HepG2 (cell line): ENCODE measurements around the gene ICAM3. TPM values are rescaled to one million over a fixed set of nuclear protein-coding genes. Genes with fewer than 3 reads are reported as not detected.

Experiments
- DRAP1 ChIP-seq: IDR thresholded peaks from 2 replicates; pipeline ENCODE4 v1.6.1; 2016; ENCODE audit warnings: missing genetic modification reagents, missing compliant biosample characterization
- FOXJ3 ChIP-seq: sonication (generic); formaldehyde crosslinking; IDR thresholded peaks from 2 replicates; pipeline ENCODE4 v1.4.0; 2020; ENCODE audit warnings: missing genetic modification reagents, mild to moderate bottlenecking, borderline replicate concordance
- GABPA ChIP-seq, 2 experiments: IDR thresholded peaks; 2 replicates each; pipeline ENCODE4 v1.6.1; 2011 to 2016; ENCODE audit warnings: low read depth in 2 of 2, low read length in 1 of 2, missing biosample characterization in 1 of 2, missing genetic modification characterization in 1 of 2
- NFYB ChIP-seq: sonication (generic); formaldehyde crosslinking; IDR thresholded peaks from 2 replicates; pipeline ENCODE4 v1.4.0; 2020; ENCODE audit warnings: missing genetic modification reagents
- PHF8 ChIP-seq: sonication (generic); formaldehyde crosslinking; IDR thresholded peaks from 2 replicates; pipeline ENCODE4 v1.5.0; 2020; ENCODE audit warnings: missing genetic modification reagents
- RCOR2 ChIP-seq: IDR thresholded peaks from 2 replicates; pipeline ENCODE4 v1.6.1; 2016; ENCODE audit warnings: missing biosample characterization, missing genetic modification reagents
- SRF ChIP-seq: IDR thresholded peaks from 2 replicates; pipeline ENCODE4 v1.6.1; 2011; ENCODE audit warnings: mild to moderate bottlenecking, low read depth, low read length, moderate library complexity
- TRIM24 ChIP-seq: sonication (generic); formaldehyde crosslinking; IDR thresholded peaks from 2 replicates; pipeline ENCODE4 v1.8.0; 2022; ENCODE audit warnings: mild to moderate bottlenecking, missing genetic modification reagents
- ZBTB3 ChIP-seq: sonication (generic); formaldehyde crosslinking; IDR thresholded peaks from 2 replicates; pipeline ENCODE4 v1.4.0; 2020; ENCODE audit warnings: low read depth, mild to moderate bottlenecking, moderate library complexity, missing genetic modification reagents, borderline replicate concordance
- ZNF232 ChIP-seq: sonication (generic); formaldehyde crosslinking; IDR thresholded peaks from 2 replicates; pipeline ENCODE4 v1.4.0; 2020; ENCODE audit warnings: missing genetic modification reagents, borderline replicate concordance
- ZNF597 ChIP-seq: sonication (generic); formaldehyde crosslinking; IDR thresholded peaks from 2 replicates; pipeline ENCODE4 v1.5.0; 2020; ENCODE audit warnings: missing genetic modification reagents
- ZNF737 ChIP-seq: sonication (generic); formaldehyde crosslinking; IDR thresholded peaks from 2 replicates; pipeline ENCODE4 v1.5.0; 2020; ENCODE audit warnings: missing genetic modification reagents, mild to moderate bottlenecking, borderline replicate concordance
- ZNF790 ChIP-seq: sonication (generic); formaldehyde crosslinking; IDR thresholded peaks from 2 replicates; pipeline ENCODE4 v1.8.0; 2022; ENCODE audit warnings: missing genetic modification reagents, mild to moderate bottlenecking, borderline replicate concordance
- polyA plus RNA-seq, 8 experiments: library from polyadenylated mRNA; depleted of rRNA in 3 of 8; stranded (reverse) in 7 of 8; unstranded in 1 of 8; fragments of >200 nt; fragmentation: Illumina TruSeq in 4 of 8; extraction: Trizol in 4 of 8; gene quantifications; 2 replicates each; pipeline versions ENCODE4 v1.2.1 to v1.2.3, GENCODE V29; 2011 to 2016; ENCODE audit warnings: low read depth in 4 of 8, missing spikeins in 1 of 8, mixed read lengths in 1 of 8; ENCODE audit not compliant: insufficient read depth in 1 of 8
- total RNA-seq, 5 experiments: library from RNA; depleted of rRNA; stranded (reverse); fragments of >200 nt; fragmentation: Illumina TruSeq; extraction: Trizol; gene quantifications; 2 replicates each; pipeline ENCODE4 v1.2.3, GENCODE V29; 2016; ENCODE audit warnings: low read depth in 1 of 5
- TF ChIP-seq, protein P1 (sequence below), 2 experiments: sonication (generic) in 1 of 2; formaldehyde crosslinking in 1 of 2; IDR thresholded peaks; 2 replicates each; pipeline versions ENCODE4 v1.4.0 to v1.6.1; 2018 to 2020; ENCODE audit warnings: missing genetic modification reagents in 2 of 2, borderline replicate concordance in 1 of 2, low read depth in 1 of 2, mild to moderate bottlenecking in 1 of 2, missing biosample characterization in 1 of 2
- TF ChIP-seq, protein P2 (sequence below): IDR thresholded peaks from 2 replicates; pipeline ENCODE4 v1.6.1; 2012; ENCODE audit warnings: low read depth, low read length, improper control_type of control experiment
- TF ChIP-seq, protein P3 (sequence below): sonication (generic); formaldehyde crosslinking; IDR thresholded peaks from 2 replicates; pipeline ENCODE4 v1.4.0; 2020; ENCODE audit warnings: missing genetic modification reagents
- TF ChIP-seq, protein P4 (sequence below): sonication (generic); formaldehyde crosslinking; IDR thresholded peaks from 2 replicates; pipeline ENCODE4 v1.4.0; 2020; ENCODE audit warnings: missing genetic modification reagents, mild to moderate bottlenecking, borderline replicate concordance
- TF ChIP-seq, protein P5 (sequence below): sonication (generic); formaldehyde crosslinking; conservative IDR thresholded peaks from 2 replicates; pipeline ENCODE4 v1.8.1; 2023; ENCODE audit warnings: missing genetic modification reagents

The ICAM3 gene
- total and polyA plus RNA-seq, 2 of the 13 experiments (the other 11 are each of a cell fraction or from before 2014, with no cell fraction given), result 14.1 to 21.0 TPM

DNA sequence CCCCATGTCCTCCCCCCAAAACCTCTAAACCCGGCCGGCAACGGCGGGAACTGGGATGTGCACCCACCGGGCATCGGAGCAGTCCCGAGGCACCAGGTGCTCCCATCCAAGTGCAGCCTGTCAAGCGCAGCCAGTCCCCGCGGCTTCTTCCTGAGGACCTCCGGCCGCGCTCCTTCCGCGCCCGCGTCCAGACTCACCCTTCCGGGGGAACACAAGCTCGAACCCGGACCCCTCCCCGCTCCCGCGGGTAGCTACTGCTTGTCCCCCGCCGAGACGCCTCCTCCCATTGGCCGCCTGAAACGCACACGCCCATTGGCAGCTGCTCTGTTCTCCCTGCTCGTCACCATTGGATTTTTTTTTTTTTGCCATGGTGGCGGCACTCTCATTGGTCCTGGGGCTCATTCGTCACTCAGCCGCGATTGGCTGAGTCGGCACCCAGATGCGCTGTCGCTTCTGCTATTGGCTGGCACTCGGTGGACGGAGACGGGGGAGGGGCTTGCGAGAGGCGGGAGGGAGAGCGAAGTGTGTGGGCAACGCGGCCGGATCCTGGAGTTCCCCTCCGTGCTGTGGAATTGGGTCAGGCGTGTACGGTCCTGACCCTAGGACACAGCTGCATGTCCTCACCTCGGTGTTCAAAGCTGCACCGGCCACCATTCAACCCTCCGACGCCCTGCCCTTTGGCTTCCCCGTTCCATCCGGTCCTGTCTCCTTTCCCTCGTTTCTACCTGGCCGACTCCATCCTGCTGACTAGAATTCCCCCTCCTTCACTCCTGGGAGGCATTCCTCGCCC, 41.1 kb upstream of the ICAM3 start, which contains the start of gene TYK2 (continued):
- TF ChIP-seq ZNF737, result no peak
- TF ChIP-seq, protein P1, sequence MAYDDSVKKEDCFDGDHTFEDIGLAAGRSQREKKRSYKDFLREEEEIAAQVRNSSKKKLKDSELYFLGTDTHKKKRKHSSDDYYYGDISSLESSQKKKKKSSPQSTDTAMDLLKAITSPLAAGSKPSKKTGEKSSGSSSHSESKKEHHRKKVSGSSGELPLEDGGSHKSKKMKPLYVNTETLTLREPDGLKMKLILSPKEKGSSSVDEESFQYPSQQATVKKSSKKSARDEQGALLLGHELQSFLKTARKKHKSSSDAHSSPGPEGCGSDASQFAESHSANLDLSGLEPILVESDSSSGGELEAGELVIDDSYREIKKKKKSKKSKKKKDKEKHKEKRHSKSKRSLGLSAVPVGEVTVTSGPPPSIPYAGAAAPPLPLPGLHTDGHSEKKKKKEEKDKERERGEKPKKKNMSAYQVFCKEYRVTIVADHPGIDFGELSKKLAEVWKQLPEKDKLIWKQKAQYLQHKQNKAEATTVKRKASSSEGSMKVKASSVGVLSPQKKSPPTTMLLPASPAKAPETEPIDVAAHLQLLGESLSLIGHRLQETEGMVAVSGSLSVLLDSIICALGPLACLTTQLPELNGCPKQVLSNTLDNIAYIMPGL (CRISPR knock-in tag; IDR thresholded peaks at IDR 0.05; ENCODE audit: borderline replicate concordance in 1 of 2, low read depth in 1 of 2), result peak; percentile 70 to 88
- no peak for TF ChIP-seq ZNF597 (CRISPR knock-in tag)
- peak; percentile 98 for TF ChIP-seq NFYB (CRISPR knock-in tag)
- TF ChIP-seq, protein P2, sequence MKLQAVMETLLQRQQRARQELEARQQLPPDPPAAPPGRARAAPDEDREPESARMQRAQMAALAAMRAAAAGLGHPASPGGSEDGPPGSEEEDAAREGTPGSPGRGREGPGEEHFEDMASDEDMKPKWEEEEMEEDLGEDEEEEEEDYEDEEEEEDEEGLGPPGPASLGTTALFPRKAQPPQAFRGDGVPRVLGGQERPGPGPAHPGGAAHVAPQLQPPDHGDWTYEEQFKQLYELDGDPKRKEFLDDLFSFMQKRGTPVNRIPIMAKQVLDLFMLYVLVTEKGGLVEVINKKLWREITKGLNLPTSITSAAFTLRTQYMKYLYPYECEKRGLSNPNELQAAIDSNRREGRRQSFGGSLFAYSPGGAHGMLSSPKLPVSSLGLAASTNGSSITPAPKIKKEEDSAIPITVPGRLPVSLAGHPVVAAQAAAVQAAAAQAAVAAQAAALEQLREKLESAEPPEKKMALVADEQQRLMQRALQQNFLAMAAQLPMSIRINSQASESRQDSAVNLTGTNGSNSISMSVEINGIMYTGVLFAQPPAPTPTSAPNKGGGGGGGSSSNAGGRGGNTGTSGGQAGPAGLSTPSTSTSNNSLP, result no peak; the same call in 1 of the 2 replicates
- TF ChIP-seq FOXJ3 (CRISPR knock-in tag), result no peak
- TF ChIP-seq ZBTB3 (CRISPR knock-in tag), result 0 out of 2 replicates have a peak, but pooled peaks have one; percentile 76
- TF ChIP-seq DRAP1 (CRISPR knock-in tag), result peak; percentile 71; the same call in 1 of the 2 replicates
- peak; percentile 77 for TF ChIP-seq PHF8
- no peak for TF ChIP-seq TRIM24 (CRISPR knock-in tag)
- TF ChIP-seq, protein P3, sequence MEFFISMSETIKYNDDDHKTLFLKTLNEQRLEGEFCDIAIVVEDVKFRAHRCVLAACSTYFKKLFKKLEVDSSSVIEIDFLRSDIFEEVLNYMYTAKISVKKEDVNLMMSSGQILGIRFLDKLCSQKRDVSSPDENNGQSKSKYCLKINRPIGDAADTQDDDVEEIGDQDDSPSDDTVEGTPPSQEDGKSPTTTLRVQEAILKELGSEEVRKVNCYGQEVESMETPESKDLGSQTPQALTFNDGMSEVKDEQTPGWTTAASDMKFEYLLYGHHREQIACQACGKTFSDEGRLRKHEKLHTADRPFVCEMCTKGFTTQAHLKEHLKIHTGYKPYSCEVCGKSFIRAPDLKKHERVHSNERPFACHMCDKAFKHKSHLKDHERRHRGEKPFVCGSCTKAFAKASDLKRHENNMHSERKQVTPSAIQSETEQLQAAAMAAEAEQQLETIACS (CRISPR knock-in tag), result no peak
- no peak for TF ChIP-seq SRF
- peak; percentile 49 for TF ChIP-seq GABPA (IDR thresholded peaks at IDR 0.05; ENCODE audit: low read depth, low read length)
- peak; percentile 82 for TF ChIP-seq GABPA (CRISPR knock-in tag; IDR thresholded peaks at IDR 0.05; ENCODE audit: low read depth)
- TF ChIP-seq, protein P4, sequence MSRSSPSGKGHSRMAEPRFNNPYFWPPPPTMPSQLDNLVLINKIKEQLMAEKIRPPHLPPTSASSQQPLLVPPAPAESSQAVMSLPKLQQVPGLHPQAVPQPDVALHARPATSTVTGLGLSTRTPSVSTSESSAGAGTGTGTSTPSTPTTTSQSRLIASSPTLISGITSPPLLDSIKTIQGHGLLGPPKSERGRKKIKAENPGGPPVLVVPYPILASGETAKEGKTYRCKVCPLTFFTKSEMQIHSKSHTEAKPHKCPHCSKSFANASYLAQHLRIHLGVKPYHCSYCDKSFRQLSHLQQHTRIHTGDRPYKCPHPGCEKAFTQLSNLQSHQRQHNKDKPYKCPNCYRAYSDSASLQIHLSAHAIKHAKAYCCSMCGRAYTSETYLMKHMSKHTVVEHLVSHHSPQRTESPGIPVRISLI (CRISPR knock-in tag), result peak; percentile 100
- TF ChIP-seq ZNF232 (CRISPR knock-in tag), result peak; percentile 32; the same call in 1 of the 2 replicates
- no peak for TF ChIP-seq ZNF790 (CRISPR knock-in tag)
- TF ChIP-seq RCOR2, result no peak
- TF ChIP-seq, protein P5, sequence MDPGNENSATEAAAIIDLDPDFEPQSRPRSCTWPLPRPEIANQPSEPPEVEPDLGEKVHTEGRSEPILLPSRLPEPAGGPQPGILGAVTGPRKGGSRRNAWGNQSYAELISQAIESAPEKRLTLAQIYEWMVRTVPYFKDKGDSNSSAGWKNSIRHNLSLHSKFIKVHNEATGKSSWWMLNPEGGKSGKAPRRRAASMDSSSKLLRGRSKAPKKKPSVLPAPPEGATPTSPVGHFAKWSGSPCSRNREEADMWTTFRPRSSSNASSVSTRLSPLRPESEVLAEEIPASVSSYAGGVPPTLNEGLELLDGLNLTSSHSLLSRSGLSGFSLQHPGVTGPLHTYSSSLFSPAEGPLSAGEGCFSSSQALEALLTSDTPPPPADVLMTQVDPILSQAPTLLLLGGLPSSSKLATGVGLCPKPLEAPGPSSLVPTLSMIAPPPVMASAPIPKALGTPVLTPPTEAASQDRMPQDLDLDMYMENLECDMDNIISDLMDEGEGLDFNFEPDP (CRISPR knock-in tag), result no peak
